ENCODE results near the gene DAB2. TPM values are rescaled to one million over a fixed set of nuclear protein-coding genes. Genes with fewer than 3 reads are reported as not detected.

DAB2 gene
- total RNA-seq, 1 experiment from 2014 or later: 2.3 TPM

DNA sequence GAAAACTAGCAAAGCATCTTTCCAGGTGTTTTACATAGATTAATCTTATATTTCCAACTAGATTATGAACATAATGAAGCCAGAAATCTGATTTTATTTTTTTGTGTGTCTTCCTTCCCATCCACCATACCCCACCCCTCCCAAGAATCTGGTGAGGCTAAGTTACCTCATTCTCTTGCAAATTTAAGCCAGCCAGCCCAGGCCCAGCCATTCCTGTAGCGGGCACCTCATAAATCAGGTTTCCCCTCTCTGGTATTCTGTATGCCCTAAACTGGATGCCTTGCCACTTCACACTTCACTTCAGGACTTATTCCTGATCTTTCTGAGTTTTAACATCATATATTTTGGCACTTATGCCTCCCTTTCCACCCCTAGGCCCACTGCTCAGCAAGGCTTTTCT lies 82.3 kb downstream of the DAB2 start:
- Histone ChIP-seq H3T11ph (ENCODE audit: low read length) (no peak overlapping the region), H3K9ac (ENCODE audit: extremely low read depth, insufficient read length, low read length) (no peak overlapping the region), H3K79me2 (ENCODE audit: insufficient read depth, low read length) (no peaks in the 10 kb centered on the region), H3K4ac (ENCODE audit: low read depth, low read length) (no peak overlapping the region), H4K91ac (ENCODE audit: insufficient read length, low read depth, low read length) (no peak overlapping the region), H3K4me2 (ENCODE audit: insufficient read depth, insufficient read length, low read length) (no peak overlapping the region), H3K56ac (ENCODE audit: insufficient read length, low read depth, low read length) (no peak overlapping the region), H2AFZ (ENCODE audit: low read length) (no peak overlapping the region), H4K5ac (ENCODE audit: insufficient read length, low read depth, low read length) (no peak overlapping the region), H3K4me1 (ENCODE audit: insufficient read depth, low read length) (no peaks in the 10 kb centered on the region), H3K9me3 (ENCODE audit: control insufficient read depth, low read depth, low read length) (no peaks in the 10 kb centered on the region), H3K14ac (ENCODE audit: insufficient read depth, low read length) (no peak overlapping the region), H2BK120ac (ENCODE audit: low read depth, low read length, poor library complexity, severe bottlenecking) (no peak overlapping the region), H3K79me1 (ENCODE audit: insufficient read depth, low read depth, low read length, poor library complexity, severe bottlenecking) (no peaks in the 10 kb centered on the region), H3K23ac (ENCODE audit: insufficient read length, low read depth, low read length) (no peak overlapping the region), H3K27ac (ENCODE audit: insufficient read length, low read depth, low read length) (no peak overlapping the region), H4K8ac (replicated peaks; ENCODE audit: insufficient read length, low read depth, low read length) (no peak overlapping the region), H3K18ac (ENCODE audit: insufficient read length, low read depth, low read length) (no peak overlapping the region), H3K27me3 (ENCODE audit: insufficient read depth, low read length) (no peaks in the 10 kb centered on the region), H2BK12ac (ENCODE audit: insufficient read length, low read depth, low read length) (no peak overlapping the region), H4K20me1 (ENCODE audit: control insufficient read depth, insufficient read depth, insufficient read length) (no peaks in the 10 kb centered on the region), H2BK15ac (ENCODE audit: low read depth, low read length) (no peak overlapping the region), H3K23me2 (ENCODE audit: insufficient read length, low read depth, low read length, poor library complexity, severe bottlenecking) (no peaks in the 10 kb centered on the region), H2BK20ac (ENCODE audit: low read depth, low read length, poor library complexity, severe bottlenecking) (no peak overlapping the region), H2BK5ac (ENCODE audit: insufficient read length, low read length) (no peak overlapping the region), H2AK5ac (ENCODE audit: insufficient read length, low read length) (no peak overlapping the region)
- Mint-ChIP-seq H3K4me3 (no peak overlapping the region), H3K36me3 (ENCODE audit: insufficient read depth in 1 of 3, low read depth in 3 of 3) (peaks cover 0 to 17% (median 4%) of the 10 kb centered on the region in 3 experiments; a peak in 5 of 7 replicates), H3K27me3 (ENCODE audit: low read depth) (peaks cover 2% of the 10 kb centered on the region; the same call in 1 of the 2 replicates), H3K4me1 (peaks cover 9% of the 10 kb centered on the region in 2 experiments), H3K9me3 (peaks cover 22 to 24% of the 10 kb centered on the region in 2 experiments), H3K27ac (peak overlapping the region in 2 of 3 experiments; percentile 4 to 72; a peak in 3 of 7 replicates)
- no CpG with 5 or more reads among the region's 1 CpG for WGBS (ENCODE audit: extremely low coverage, insufficient read length, low lambda C conversion rate)
- TF ChIP-seq, protein P1, sequence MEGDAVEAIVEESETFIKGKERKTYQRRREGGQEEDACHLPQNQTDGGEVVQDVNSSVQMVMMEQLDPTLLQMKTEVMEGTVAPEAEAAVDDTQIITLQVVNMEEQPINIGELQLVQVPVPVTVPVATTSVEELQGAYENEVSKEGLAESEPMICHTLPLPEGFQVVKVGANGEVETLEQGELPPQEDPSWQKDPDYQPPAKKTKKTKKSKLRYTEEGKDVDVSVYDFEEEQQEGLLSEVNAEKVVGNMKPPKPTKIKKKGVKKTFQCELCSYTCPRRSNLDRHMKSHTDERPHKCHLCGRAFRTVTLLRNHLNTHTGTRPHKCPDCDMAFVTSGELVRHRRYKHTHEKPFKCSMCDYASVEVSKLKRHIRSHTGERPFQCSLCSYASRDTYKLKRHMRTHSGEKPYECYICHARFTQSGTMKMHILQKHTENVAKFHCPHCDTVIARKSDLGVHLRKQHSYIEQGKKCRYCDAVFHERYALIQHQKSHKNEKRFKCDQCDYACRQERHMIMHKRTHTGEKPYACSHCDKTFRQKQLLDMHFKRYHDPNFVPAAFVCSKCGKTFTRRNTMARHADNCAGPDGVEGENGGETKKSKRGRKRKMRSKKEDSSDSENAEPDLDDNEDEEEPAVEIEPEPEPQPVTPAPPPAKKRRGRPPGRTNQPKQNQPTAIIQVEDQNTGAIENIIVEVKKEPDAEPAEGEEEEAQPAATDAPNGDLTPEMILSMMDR (conservative IDR thresholded peaks at IDR 0.05): no peak
- DNase-seq: no peak

Measured in H9 (cell line).